Hematopoietic multipotent progenitor cell (in vitro differentiated cells): Measurements from ENCODE around the gene PCDH7. TPM values are rescaled to one million over a fixed set of nuclear protein-coding genes. Genes with fewer than 3 reads are reported as not detected.

Source experiments
- DNase-seq, 3 donors: peaks; one replicate each; pipeline ENCODE4 v3.0.0-alpha.2; 2011 to 2015; ENCODE audit warnings: low read depth in 2 of 3, low spot score in 2 of 3
- total RNA-seq: library from RNA; depleted of rRNA; stranded (reverse); fragments of >200 nt; gene quantifications from one replicate; pipeline ENCODE4 v1.2.3, GENCODE V29; 2012

Gene PCDH7, protein sequence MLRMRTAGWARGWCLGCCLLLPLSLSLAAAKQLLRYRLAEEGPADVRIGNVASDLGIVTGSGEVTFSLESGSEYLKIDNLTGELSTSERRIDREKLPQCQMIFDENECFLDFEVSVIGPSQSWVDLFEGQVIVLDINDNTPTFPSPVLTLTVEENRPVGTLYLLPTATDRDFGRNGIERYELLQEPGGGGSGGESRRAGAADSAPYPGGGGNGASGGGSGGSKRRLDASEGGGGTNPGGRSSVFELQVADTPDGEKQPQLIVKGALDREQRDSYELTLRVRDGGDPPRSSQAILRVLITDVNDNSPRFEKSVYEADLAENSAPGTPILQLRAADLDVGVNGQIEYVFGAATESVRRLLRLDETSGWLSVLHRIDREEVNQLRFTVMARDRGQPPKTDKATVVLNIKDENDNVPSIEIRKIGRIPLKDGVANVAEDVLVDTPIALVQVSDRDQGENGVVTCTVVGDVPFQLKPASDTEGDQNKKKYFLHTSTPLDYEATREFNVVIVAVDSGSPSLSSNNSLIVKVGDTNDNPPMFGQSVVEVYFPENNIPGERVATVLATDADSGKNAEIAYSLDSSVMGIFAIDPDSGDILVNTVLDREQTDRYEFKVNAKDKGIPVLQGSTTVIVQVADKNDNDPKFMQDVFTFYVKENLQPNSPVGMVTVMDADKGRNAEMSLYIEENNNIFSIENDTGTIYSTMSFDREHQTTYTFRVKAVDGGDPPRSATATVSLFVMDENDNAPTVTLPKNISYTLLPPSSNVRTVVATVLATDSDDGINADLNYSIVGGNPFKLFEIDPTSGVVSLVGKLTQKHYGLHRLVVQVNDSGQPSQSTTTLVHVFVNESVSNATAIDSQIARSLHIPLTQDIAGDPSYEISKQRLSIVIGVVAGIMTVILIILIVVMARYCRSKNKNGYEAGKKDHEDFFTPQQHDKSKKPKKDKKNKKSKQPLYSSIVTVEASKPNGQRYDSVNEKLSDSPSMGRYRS (N-terminal part only)
- total RNA-seq = under 0.01 TPM

DNA sequence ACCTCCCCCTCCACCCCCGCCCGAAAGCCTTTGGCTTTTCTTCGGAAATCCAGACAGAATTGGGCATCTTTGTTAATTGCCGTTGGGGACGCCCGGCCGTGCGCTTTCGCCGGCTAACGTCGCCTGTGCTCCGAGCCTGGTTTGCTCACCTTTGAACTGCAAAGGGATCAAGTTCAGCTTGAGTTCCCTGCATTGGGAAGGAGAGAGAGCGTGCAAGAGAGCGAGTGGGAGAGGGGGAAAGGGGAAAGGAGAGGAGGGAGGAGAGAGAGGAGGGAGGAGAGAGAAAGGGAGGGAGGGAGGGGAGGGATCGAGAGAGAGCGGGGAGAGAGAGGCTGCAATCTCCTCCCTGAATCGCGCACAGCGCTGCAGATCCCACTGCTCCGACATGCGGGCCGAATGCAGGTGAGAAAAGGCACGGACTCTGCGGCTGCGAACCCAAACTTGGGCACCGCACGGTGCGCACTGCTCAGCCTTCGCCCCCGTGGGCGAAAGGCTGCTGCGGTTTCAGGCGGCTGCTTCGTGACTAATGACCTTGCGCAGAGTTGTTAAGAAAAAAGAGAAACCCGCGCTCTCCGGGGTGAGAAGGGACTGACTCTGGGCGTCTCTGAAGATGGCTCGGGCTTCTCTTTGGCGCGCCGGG lies at the start of gene PCDH7:
Gene PCDH7 (plus strand): TSS at position 349 of the 640 bp plus-strand sequence. CDS start 1,054 bp downstream, outside the sequence.
- peak in 2 of 3 donors; percentile 56 to 58 for DNase-seq

DNA sequence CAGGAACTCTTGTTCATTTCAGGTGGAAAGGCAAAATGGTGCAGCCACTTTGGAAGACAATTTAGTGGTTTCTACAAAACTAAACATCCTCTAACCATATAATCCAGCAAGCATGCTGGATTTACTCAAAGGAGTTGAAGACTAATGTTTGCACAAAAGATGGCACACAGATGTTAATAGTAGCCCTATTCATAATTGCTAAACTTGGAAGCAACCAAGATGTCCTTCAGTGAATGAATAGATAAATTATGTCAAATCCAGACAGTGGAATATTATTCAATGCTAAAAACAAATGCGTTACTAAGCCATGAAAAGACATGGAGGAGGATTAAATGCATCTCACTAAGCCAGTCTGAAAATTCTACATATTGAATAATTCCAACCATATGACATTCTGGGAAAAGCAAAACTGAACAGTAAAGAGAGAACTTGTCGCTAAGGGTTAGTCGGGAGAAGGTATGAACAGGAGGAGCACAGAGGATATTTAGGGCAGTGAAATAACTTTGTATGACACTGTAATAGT lies 48.2 kb upstream of the PCDH7 start:
- no peak for DNase-seq

GRCh38 chr4:30696191-30696590 lies 24.0 kb upstream of the PCDH7 start:
- DNase-seq = no peak

DNA sequence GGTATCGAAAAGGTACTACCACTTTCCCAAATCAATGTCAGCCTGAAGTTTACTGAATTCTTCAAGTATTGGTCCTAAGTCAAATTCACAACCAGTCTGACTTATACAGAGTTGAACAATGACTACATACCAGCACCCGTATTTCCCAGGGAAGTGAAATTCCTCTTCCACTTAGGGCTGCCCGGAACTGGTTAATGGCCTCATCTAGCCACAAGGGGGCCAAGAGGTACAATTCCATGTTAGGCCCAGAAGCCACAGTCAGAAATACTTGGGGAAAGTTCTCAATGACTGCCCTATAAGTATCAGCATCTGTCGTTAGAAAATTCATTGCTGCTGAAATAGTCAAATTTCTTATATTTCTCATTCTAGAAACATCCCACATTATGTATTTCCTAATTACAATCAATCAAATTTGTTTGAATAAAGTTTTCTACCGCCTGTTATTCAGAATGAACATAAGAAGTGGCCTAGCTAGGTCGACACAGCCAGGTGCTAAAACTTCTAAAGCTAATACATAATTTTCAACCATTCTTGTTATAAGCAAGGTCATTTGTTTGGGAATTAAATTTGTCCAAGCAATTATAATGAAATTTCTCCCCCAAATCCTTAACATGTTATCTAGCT lies 5.6 kb upstream of the PCDH7 start:
- DNase-seq = peak in 2 of 3 donors; percentile 22 to 45

DNA sequence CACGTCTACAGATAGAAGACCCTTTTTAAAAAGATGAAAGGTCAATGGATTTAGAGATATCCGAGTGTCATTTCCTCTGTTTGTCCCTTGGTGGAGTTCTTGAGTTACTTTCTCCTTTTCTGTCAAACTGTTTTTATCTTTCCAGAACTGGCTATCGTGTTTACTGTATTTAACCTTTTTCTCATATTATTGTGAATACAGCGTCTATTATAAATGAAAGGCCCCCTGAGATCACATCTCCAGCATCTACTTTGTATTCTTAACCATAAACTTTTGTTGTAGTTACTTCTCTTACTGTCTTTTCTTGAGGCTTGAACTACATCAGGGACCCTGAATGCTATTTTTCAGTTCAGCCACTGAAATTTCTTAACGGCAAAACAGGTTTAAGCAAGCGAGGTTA lies 4.0 kb upstream of the PCDH7 start:
- peak in 2 of 3 donors; percentile 14 to 36 for DNase-seq

DNA sequence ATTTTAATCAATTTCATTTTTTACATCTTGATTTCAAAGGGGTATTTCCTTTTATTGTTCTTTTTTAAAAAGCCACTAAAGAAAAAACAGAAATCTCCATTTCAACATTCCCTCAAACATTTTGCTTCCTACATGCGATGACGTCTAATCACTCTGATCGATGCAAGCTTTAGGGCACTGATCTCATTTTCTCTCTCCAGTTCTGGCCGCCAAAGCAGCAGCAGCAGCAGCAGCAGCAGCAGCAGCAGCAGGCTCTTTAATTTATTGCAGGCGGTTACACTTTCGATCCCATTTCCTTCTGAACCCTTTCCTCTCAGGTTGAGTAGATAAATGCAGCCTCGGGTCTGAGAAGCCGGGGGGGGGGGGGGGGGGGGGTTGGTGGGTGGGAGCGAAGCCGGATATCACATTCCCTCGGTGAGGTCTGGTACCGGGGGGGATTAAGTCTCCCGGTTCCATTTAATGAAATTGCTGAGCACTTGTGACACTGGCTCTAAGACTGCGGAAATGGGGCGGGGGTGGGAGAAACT lies 3.4 kb upstream of the PCDH7 start:
- DNase-seq = peak in 2 of 3 donors; percentile 8 to 27

DNA sequence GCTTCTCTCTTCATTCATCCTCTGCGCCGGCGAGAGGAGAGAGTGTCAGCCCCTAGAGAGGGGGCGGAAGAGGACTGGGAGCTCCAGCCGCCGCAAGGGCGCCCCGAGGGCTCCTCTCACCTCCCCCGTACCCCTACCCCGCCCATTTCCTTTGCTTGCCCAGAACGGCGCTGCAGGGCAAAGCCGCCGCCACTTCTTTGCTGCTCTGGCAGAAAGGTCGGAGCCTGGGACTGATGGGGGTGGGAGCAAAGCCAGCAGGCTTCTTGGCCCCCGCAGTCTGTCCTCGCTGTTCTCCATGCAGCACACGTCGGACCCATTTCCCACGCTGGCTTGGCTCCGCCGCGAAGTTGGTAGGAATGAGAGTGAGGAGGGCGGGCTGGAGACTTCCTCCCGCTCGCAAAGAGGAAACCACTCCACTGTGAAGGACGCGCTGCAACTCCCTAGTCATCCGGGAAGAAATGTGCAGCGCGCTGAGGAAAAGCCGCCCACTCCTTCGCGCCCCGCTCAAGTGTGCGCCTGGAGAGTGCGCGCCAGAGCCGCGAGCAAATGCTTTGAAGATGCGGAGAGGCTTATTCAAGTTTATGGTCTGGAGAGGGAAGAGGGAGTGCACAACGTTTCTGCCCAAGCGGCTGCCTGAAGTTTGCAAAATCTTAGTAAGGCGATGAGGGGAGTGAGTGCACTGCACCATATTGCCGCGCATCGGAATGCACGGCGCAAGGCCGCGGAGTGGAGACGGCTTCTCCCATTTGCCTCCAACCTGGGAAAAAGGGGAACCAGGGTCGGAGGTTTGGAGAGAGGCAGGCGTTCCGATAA lies 2.8 kb upstream of the PCDH7 start:
- DNase-seq = peak in 2 of 3 donors; percentile 33 to 49

DNA sequence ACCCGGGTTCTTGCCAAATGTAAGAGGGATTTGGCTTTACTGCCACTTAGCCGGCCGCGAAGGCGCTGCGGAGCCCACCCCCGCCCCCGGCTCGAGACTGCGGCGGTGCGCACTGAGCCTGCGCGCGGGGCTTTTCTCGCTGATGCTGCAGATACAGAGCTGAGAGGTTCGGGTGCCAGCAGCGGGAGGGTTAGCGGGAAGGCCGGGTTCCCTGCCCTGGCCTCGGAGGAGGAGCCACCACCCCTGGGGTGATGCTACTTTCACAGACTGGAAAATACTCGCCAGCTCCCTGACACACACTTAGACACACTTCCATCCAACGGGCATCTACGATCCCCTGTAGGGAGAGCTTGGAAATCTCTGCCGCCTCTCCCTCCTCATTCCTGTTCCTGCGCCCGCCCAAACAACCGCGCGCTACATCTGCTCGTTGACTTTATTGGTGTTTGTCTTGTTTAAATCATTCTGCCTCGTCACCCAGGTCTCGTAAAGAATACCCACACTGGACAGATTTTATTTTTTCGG lies 2.1 kb upstream of the PCDH7 start:
- DNase-seq = peak in 1 of 3 donors; percentile 15

- peak in 1 of 3 donors; percentile 12 for DNase-seq
Measured at GRCh38 chr4:30718641-30719453, 1.3 kb upstream of the PCDH7 start.

DNA sequence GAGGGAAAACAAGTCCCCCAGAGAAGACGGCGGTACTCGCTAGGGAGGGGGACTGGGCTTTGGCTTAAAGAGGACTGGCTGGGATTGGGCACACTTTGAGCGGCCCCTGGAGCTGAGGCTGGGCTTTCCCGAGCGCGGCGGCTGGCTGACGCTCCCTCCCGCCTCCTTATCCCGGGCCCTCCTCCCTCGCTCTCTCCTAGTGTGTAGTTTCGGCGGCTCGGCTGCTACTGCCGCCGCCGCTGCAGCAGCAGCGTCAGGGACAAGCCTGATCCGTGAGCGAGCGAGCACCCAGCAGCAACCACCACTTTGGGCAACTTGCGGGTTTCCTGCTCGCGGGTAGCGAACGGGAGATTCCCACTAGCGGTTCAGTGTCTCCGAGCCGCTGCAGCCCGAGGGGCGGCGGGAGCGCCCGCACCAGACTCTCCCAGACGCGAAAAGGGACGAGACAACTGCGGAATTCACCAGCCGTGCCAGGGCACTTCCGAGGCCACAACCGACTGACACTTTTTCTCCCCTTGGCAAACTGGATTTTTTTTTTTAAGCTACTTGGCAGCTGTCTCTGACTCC lies 632 bp upstream of the PCDH7 start:
- peak in 2 of 3 donors; percentile 26 to 35 for DNase-seq

- DNase-seq = peak in 2 of 3 donors; percentile 2 to 12
Measured at GRCh38 chr4:30720661-30721184, 554 bp downstream of the PCDH7 start.

- peak in 2 of 3 donors; percentile 43 to 57 for DNase-seq
Measured at GRCh38 chr4:30721185-30722091, 1.3 kb downstream of the PCDH7 start.

GRCh38 chr4:30722092-30722358 lies 1.9 kb downstream of the PCDH7 start:
- no peak for DNase-seq

DNA sequence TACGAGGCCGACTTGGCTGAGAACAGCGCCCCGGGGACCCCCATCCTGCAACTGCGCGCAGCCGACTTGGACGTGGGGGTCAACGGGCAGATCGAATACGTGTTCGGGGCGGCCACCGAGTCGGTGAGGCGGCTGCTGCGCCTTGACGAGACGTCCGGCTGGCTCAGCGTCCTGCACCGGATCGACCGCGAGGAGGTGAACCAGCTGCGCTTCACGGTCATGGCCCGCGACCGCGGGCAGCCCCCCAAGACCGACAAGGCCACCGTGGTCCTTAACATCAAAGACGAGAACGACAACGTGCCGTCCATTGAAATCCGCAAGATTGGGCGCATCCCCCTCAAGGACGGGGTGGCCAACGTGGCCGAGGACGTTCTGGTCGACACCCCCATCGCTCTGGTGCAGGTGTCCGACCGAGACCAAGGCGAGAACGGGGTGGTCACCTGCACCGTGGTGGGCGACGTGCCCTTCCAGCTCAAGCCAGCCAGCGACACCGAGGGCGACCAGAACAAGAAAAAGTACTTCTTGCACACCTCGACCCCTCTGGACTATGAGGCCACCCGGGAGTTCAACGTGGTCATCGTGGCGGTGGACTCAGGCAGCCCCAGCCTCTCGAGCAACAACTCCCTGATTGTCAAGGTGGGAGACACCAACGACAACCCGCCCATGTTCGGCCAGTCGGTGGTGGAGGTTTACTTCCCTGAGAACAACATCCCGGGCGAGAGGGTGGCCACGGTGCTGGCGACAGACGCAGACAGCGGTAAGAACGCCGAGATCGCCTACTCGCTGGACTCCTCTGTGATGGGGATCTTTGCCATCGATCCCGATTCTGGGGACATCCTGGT lies 2.4 kb downstream of the PCDH7 start:
- DNase-seq = no peak

GRCh38 chr4:30723201-30723955 lies 3.2 kb downstream of the PCDH7 start:
- no peak for DNase-seq
